H1 (cell line): ENCODE data around the gene SLIT3. TPM values are rescaled to one million over a fixed set of nuclear protein-coding genes. Genes with fewer than 3 reads are reported as not detected.

Experiments used
- CTCF ChIA-PET: fragments of 300-600 bp; sonication (Branson Sonifier 250); formaldehyde crosslinking; loops from one replicate; lab custom pipeline; 2021; ENCODE audit not compliant: partially characterized antibody; lab: Charles Lee
- POLR2A ChIA-PET: fragments of 300-600 bp; sonication (Branson Sonifier 250); formaldehyde crosslinking; loops from one replicate; lab custom pipeline; 2021; ENCODE audit warnings: inconsistent platforms; ENCODE audit not compliant: partially characterized antibody; lab: Charles Lee
- DNase-seq, 2 experiments: peaks; one replicate each; pipeline versions ENCODE4 v3.0.0 to v3.0.0-alpha.2; 2010 to 2022; ENCODE audit warnings: low spot score in 2 of 2, low read depth in 1 of 2, mixed read lengths in 1 of 2
- FAIRE-seq: peaks from 2 replicates; lab custom pipeline; 2011; peaks lifted over from hg19 to GRCh38; lab: Jason Lieb, UNC
- H2AFZ ChIP-seq: 2 replicates; pipeline ENCODE4 v1.8.1; 2012; ENCODE audit warnings: low read length, inconsistent platforms
- H2AK5ac ChIP-seq: 2 replicates; pipeline ENCODE4 v1.6.1; 2013; ENCODE audit warnings: low read depth, low read length
- H2BK120ac ChIP-seq: replicated peaks from 2 replicates; pipeline ENCODE3; 2013; ENCODE audit warnings: low read depth, low read length, inconsistent platforms
- H2BK12ac ChIP-seq: 2 replicates; pipeline ENCODE4 v1.6.1; 2013; ENCODE audit warnings: low read depth, low read length
- H2BK15ac ChIP-seq: 2 replicates; pipeline ENCODE4 v1.6.1; 2013; ENCODE audit warnings: low read length
- H2BK20ac ChIP-seq: 2 replicates; pipeline ENCODE4 v1.6.1; 2013; ENCODE audit warnings: low read length
- H2BK5ac ChIP-seq: 2 replicates; pipeline ENCODE4 v1.6.1; 2013; ENCODE audit warnings: low read depth, low read length
- H3K14ac ChIP-seq: 2 replicates; pipeline ENCODE4 v1.6.1; 2013; ENCODE audit warnings: inconsistent platforms; ENCODE audit not compliant: insufficient read length
- H3K18ac ChIP-seq: 2 replicates; pipeline ENCODE4 v1.6.1; 2013; ENCODE audit warnings: low read length; ENCODE audit errors: extremely low read depth
- H3K23ac ChIP-seq: 2 replicates; pipeline ENCODE4 v1.6.1; 2013; ENCODE audit warnings: inconsistent platforms; ENCODE audit not compliant: insufficient read length
- H3K23me2 ChIP-seq: 2 replicates; pipeline ENCODE4 v1.6.1; 2013; ENCODE audit warnings: low read depth, low read length
- H3K27ac ChIP-seq: 2 replicates; pipeline ENCODE4 v1.6.1; 2011; ENCODE audit warnings: low read depth, low read length, inconsistent platforms
- H3K27me3 ChIP-seq, 4 experiments: replicated peaks in 1 of 4; 1 replicate in 1 of 4; 2 replicates in 3 of 4; pipeline versions ENCODE4 v1.6.1 to v1.8.1; 2011 to 2013; ENCODE audit warnings: low read length in 3 of 4, mild to moderate bottlenecking in 3 of 4, inconsistent platforms in 2 of 4, mixed read lengths in 2 of 4, moderate library complexity in 1 of 4; ENCODE audit not compliant: control insufficient read depth in 3 of 4, insufficient read depth in 3 of 4; ENCODE audit errors: extremely low read depth in 1 of 4
- H3K36me3 ChIP-seq, 4 experiments: 2 replicates each; pipeline versions ENCODE4 v1.6.1 to v1.8.1; 2011 to 2013; ENCODE audit warnings: mild to moderate bottlenecking in 4 of 4, low read length in 3 of 4, moderate library complexity in 2 of 4, control low read depth in 1 of 4, inconsistent platforms in 1 of 4; ENCODE audit not compliant: insufficient read depth in 4 of 4, control insufficient read depth in 2 of 4
- H3K4ac ChIP-seq: replicated peaks from 2 replicates; pipeline ENCODE3; 2013; ENCODE audit warnings: low read length, low read depth, mixed read lengths, inconsistent platforms; ENCODE audit not compliant: insufficient read length
- H3K4me1 ChIP-seq, 4 experiments: replicated peaks in 1 of 4; 1 replicate in 1 of 4; 2 replicates in 3 of 4; pipeline versions ENCODE4 v1.6.1 to v1.8.1; 2011 to 2013; ENCODE audit warnings: low read length in 3 of 4, inconsistent platforms in 2 of 4, mixed read lengths in 1 of 4; ENCODE audit not compliant: insufficient read depth in 4 of 4, control insufficient read depth in 3 of 4
- H3K4me2 ChIP-seq, 2 experiments: 2 replicates each; pipeline versions ENCODE4 v1.6.1 to v1.8.1; 2011 to 2013; ENCODE audit warnings: low read depth in 2 of 2, low read length in 2 of 2, control low read depth in 1 of 2, inconsistent platforms in 1 of 2, mild to moderate bottlenecking in 1 of 2; ENCODE audit not compliant: insufficient read depth in 1 of 2
- H3K4me3 ChIP-seq, 4 experiments: fragments of 200-600, 300-600 bp in 1 of 4; sonication (generic), shearing (Covaris generic), sonication (Bioruptor Twin) in 1 of 4; 2 replicates each; pipeline versions ENCODE4 v1.5.1 to v1.8.1; 2011 to 2016; ENCODE audit warnings: low read length in 4 of 4, low read depth in 3 of 4, control low read depth in 2 of 4, inconsistent platforms in 2 of 4, mild to moderate bottlenecking in 2 of 4, mixed read lengths in 1 of 4, moderate library complexity in 1 of 4; ENCODE audit not compliant: insufficient read depth in 2 of 4; ENCODE audit errors: extremely low read depth in 1 of 4
- H3K56ac ChIP-seq: replicated peaks from 2 replicates; pipeline ENCODE3; 2013; ENCODE audit warnings: low read depth, mild to moderate bottlenecking, mixed read lengths, low read length, inconsistent platforms; ENCODE audit not compliant: insufficient read length
- H3K79me1 ChIP-seq: 2 replicates; pipeline ENCODE4 v1.6.1; 2013; ENCODE audit warnings: low read depth, low read length, control low read depth
- H3K79me2 ChIP-seq, 2 experiments: 2 replicates each; pipeline versions ENCODE4 v1.6.1 to v1.8.1; 2012 to 2013; ENCODE audit warnings: low read length in 2 of 2, mild to moderate bottlenecking in 2 of 2, inconsistent platforms in 1 of 2; ENCODE audit not compliant: insufficient read depth in 2 of 2, control insufficient read depth in 1 of 2
- H3K9ac ChIP-seq, 4 experiments: replicated peaks in 1 of 4; 1 replicate in 1 of 4; 2 replicates in 3 of 4; pipeline versions ENCODE4 v1.6.1 to v1.8.1; 2011 to 2013; ENCODE audit warnings: low read depth in 3 of 4, low read length in 3 of 4, control low read depth in 2 of 4, mild to moderate bottlenecking in 2 of 4, moderate library complexity in 2 of 4, inconsistent platforms in 1 of 4; ENCODE audit errors: extremely low read depth in 1 of 4
- H3K9me3 ChIP-seq, 2 experiments: 2 replicates each; pipeline versions ENCODE4 v1.6.1 to v1.8.1; 2012 to 2013; ENCODE audit warnings: mild to moderate bottlenecking in 2 of 2, moderate library complexity in 2 of 2, control low read depth in 1 of 2, inconsistent platforms in 1 of 2, low read depth in 1 of 2, low read length in 1 of 2, mixed read lengths in 1 of 2; ENCODE audit not compliant: insufficient read depth in 2 of 2
- H4K20me1 ChIP-seq, 2 experiments: replicated peaks in 1 of 2; 2 replicates each; pipeline versions ENCODE3 to v1.8.1; 2011 to 2013; ENCODE audit warnings: inconsistent platforms in 2 of 2, low read length in 2 of 2, mild to moderate bottlenecking in 1 of 2; ENCODE audit not compliant: insufficient read depth in 2 of 2, control insufficient read depth in 1 of 2
- H4K5ac ChIP-seq: 2 replicates; pipeline ENCODE4 v1.6.1; 2013; ENCODE audit warnings: low read length, low read depth, mixed read lengths, inconsistent platforms; ENCODE audit not compliant: insufficient read length
- H4K8ac ChIP-seq: 2 replicates; pipeline ENCODE4 v1.8.0; 2013; ENCODE audit warnings: mild to moderate bottlenecking, moderate library complexity, low read length, inconsistent platforms; ENCODE audit not compliant: insufficient read depth; ENCODE audit errors: extremely low read depth
- H4K91ac ChIP-seq: replicated peaks from 2 replicates; pipeline ENCODE3; 2013; ENCODE audit warnings: low read length, mixed read lengths, inconsistent platforms; ENCODE audit not compliant: insufficient read length
- BCL11A ChIP-seq, 2 experiments: IDR thresholded peaks; one replicate each; pipeline ENCODE4 v1.6.1; 2011; ENCODE audit warnings: low read depth in 2 of 2, low read length in 2 of 2, mild to moderate bottlenecking in 2 of 2
- BRCA1 ChIP-seq: IDR thresholded peaks from 2 replicates; pipeline ENCODE4 v1.6.1; 2012; ENCODE audit warnings: low read depth, low read length, improper control_type of control experiment
- CHD2 ChIP-seq: IDR thresholded peaks from 2 replicates; pipeline ENCODE4 v1.6.1; 2012; ENCODE audit warnings: low read length, improper control_type of control experiment
- EZH2 ChIP-seq: fragments of 200-600 bp; sonication (generic); IDR thresholded peaks from 2 replicates; pipeline ENCODE4 v1.7.1; 2012; ENCODE audit warnings: low read depth, mild to moderate bottlenecking, moderate library complexity, low read length, inconsistent platforms; ENCODE audit not compliant: severe bottlenecking
- GTF2F1 ChIP-seq: IDR thresholded peaks from 2 replicates; pipeline ENCODE4 v1.6.1; 2012; ENCODE audit warnings: low read depth, low read length, improper control_type of control experiment, borderline replicate concordance
- HDAC2 ChIP-seq, 2 experiments: fragments of 300-600 bp in 1 of 2; sonication (generic) in 1 of 2; IDR thresholded peaks; 2 replicates each; pipeline ENCODE4 v1.6.1; 2011 to 2012; ENCODE audit warnings: low read depth in 2 of 2, low read length in 2 of 2, mild to moderate bottlenecking in 2 of 2, moderate library complexity in 2 of 2, borderline replicate concordance in 1 of 2, inconsistent platforms in 1 of 2
- MAFK ChIP-seq: IDR thresholded peaks from 2 replicates; pipeline ENCODE4 v1.6.1; 2012; ENCODE audit warnings: low read depth, mild to moderate bottlenecking, improper control_type of control experiment, low read length
- NANOG ChIP-seq: IDR thresholded peaks from 2 replicates; pipeline ENCODE4 v1.6.1; 2011; ENCODE audit warnings: low read length, low read depth, mild to moderate bottlenecking, inconsistent platforms; ENCODE audit not compliant: insufficient read depth, poor library complexity, severe bottlenecking
- SIN3A ChIP-seq, 2 experiments: IDR thresholded peaks in 1 of 2; conservative IDR thresholded peaks in 1 of 2; 2 replicates each; pipeline ENCODE4 v1.6.1; 2011 to 2012; ENCODE audit warnings: low read length in 2 of 2, improper control_type of control experiment in 1 of 2, low read depth in 1 of 2, mild to moderate bottlenecking in 1 of 2
- SIRT6 ChIP-seq: IDR thresholded peaks from one replicate; pipeline ENCODE4 v1.7.1; 2012; ENCODE audit warnings: low read length, inconsistent platforms
- TAF7 ChIP-seq: optimal IDR thresholded peaks from 2 replicates; pipeline ENCODE3; 2011; ENCODE audit warnings: low read depth, mild to moderate bottlenecking, inconsistent platforms, low read length, moderate library complexity, borderline replicate concordance
- ZNF274 ChIP-seq: IDR thresholded peaks from 2 replicates; pipeline ENCODE4 v1.7.0; 2012; ENCODE audit warnings: low read length, borderline replicate concordance; ENCODE audit errors: extremely low read depth
- polyA plus RNA-seq, 7 experiments: library from polyadenylated mRNA; depleted of rRNA in 3 of 7; stranded (reverse) in 5 of 7; unstranded in 2 of 7; fragments of >200 nt in 5 of 7; fragments of 200-250 nt in 2 of 7; gene quantifications; 1 replicate in 5 of 7; 2 replicates in 1 of 7; 4 replicates in 1 of 7; pipeline versions ENCODE4 v1.2.1 to v1.2.3, GENCODE V29; 2011 to 2013; ENCODE audit warnings: missing spikeins in 2 of 7, mixed read lengths in 2 of 7
- total RNA-seq: library from RNA; stranded (reverse); fragmentation: NEBNext Ultra II Directional; extraction: Animal tissue kit (Norgen Biotek cat#: 25700); gene quantifications from 2 replicates; pipeline ENCODE4 v1.2.1, GENCODE V29; 2021
- TF ChIP-seq, protein P1 (sequence below): IDR thresholded peaks from 2 replicates; pipeline ENCODE4 v1.6.1; 2012; ENCODE audit warnings: inconsistent platforms
- TF ChIP-seq, protein P2 (sequence below): IDR thresholded peaks from 2 replicates; pipeline ENCODE4 v1.6.1; 2012; ENCODE audit warnings: inconsistent platforms

The SLIT3 gene
- total and polyA plus RNA-seq, 2 of the 8 experiments (the other 6 are each of a cell fraction or from before 2014, with no cell fraction given): 1.1 to 1.2 TPM

DNA sequence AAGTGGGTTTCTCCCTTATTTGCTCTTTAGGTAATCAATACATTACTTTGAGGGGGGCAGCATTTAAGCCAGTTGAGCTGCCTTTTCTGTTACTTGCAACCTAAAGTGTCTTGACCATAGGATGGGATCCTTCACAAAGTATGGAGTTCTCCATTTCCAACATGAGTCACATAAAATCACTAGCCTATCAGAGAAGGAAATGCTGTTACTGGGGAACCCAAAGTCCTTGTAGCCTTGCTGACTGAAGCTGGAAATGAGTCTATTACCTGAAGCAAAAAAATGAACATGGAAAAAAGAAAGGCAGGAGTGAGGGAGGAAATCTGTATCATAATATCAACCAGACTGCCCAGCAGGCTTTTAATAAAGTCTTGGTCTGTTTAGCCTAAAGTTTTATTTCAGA is 42.8 kb upstream of the SLIT3 start:
- no peak overlapping the region for H3K4me3 ChIP-seq
- H3K9ac ChIP-seq: no peak overlapping the region
- no peak overlapping the region for H4K8ac ChIP-seq
- no peak overlapping the region for H3K23ac ChIP-seq
- no peak overlapping the region for H3K4me2 ChIP-seq
- no peaks in the 10 kb centered on the region for H3K79me1 ChIP-seq
- H2BK15ac ChIP-seq: no peak overlapping the region
- no peak overlapping the region for H3K4ac ChIP-seq
- ChIA-PET CTCF (interaction anchor here (0.9 to 1.3 kb wide), 2 partner anchors 48 to 353 kb away, joined by 3 read pairs; no protein-coding TSS in a partner anchor), POLR2A (no interaction called here)
- H3K27ac ChIP-seq: no peak overlapping the region
- no peak for FAIRE-seq
- no peak overlapping the region for H2AFZ ChIP-seq
- H4K20me1 ChIP-seq: no peaks in the 10 kb centered on the region
- DNase-seq: no peak
- no peak overlapping the region for H3K56ac ChIP-seq
- no peak overlapping the region for H3K18ac ChIP-seq
- no peak overlapping the region for H3K14ac ChIP-seq
- H2BK12ac ChIP-seq: no peak overlapping the region
- no peak overlapping the region for H2AK5ac ChIP-seq
- H3K9me3 ChIP-seq: no peaks in the 10 kb centered on the region
- H3K4me1 ChIP-seq: peaks cover 0 to 2% (median 0%) of the 10 kb centered on the region in 4 experiments; a peak in 1 of 7 replicates
- H3K36me3 ChIP-seq: no peaks in the 10 kb centered on the region
- H4K91ac ChIP-seq: no peak overlapping the region
- no peaks in the 10 kb centered on the region for H3K27me3 ChIP-seq
- no peak overlapping the region for H2BK5ac ChIP-seq
- no peak overlapping the region for H2BK120ac ChIP-seq
- H3K79me2 ChIP-seq: no peaks in the 10 kb centered on the region
- no peak overlapping the region for H2BK20ac ChIP-seq
- H3K23me2 ChIP-seq: no peaks in the 10 kb centered on the region
- H4K5ac ChIP-seq: no peak overlapping the region
- no peak for TF ChIP-seq CHD2
- no peak for TF ChIP-seq EZH2
- no peak for TF ChIP-seq TAF7
- no peak for TF ChIP-seq SIRT6
- no peak for TF ChIP-seq BRCA1
- no peak for TF ChIP-seq MAFK
- TF ChIP-seq SIN3A (conservative IDR thresholded peaks at IDR 0.05 in 1 of 2, IDR thresholded peaks at IDR 0.05 in 1 of 2; ENCODE audit: low read depth in 1 of 2, low read length in 2 of 2): no peak
- TF ChIP-seq HDAC2 (IDR thresholded peaks at IDR 0.05; ENCODE audit: borderline replicate concordance in 1 of 2, low read depth in 2 of 2, low read length in 2 of 2): no peak
- TF ChIP-seq NANOG: no peak
- no peak for TF ChIP-seq BCL11A (IDR thresholded peaks at IDR 0.05; ENCODE audit: low read depth in 2 of 2, low read length in 2 of 2)
- no peak for TF ChIP-seq ZNF274
- no peak for TF ChIP-seq GTF2F1
- TF ChIP-seq, protein P1, sequence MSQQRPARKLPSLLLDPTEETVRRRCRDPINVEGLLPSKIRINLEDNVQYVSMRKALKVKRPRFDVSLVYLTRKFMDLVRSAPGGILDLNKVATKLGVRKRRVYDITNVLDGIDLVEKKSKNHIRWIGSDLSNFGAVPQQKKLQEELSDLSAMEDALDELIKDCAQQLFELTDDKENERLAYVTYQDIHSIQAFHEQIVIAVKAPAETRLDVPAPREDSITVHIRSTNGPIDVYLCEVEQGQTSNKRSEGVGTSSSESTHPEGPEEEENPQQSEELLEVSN: no peak
- TF ChIP-seq, protein P2, sequence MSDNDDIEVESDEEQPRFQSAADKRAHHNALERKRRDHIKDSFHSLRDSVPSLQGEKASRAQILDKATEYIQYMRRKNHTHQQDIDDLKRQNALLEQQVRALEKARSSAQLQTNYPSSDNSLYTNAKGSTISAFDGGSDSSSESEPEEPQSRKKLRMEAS: no peak
